H1 (cell line): Measurements from ENCODE around the gene ING5. TPM values are rescaled to one million over a fixed set of nuclear protein-coding genes. Genes with fewer than 3 reads are reported as not detected.
A peak's percentile ranks its signal among the peaks of the same experiment; 100 is the strongest.

ENCODE experiments used
- CTCF ChIA-PET: fragments of 300-600 bp; sonication (Branson Sonifier 250); formaldehyde crosslinking; loops from one replicate; lab custom pipeline; 2021; ENCODE audit not compliant: partially characterized antibody; lab: Charles Lee
- POLR2A ChIA-PET: fragments of 300-600 bp; sonication (Branson Sonifier 250); formaldehyde crosslinking; loops from one replicate; lab custom pipeline; 2021; ENCODE audit warnings: inconsistent platforms; ENCODE audit not compliant: partially characterized antibody; lab: Charles Lee
- DNase-seq, 2 experiments: peaks; one replicate each; pipeline versions ENCODE4 v3.0.0 to v3.0.0-alpha.2; 2010 to 2022; ENCODE audit warnings: low spot score in 2 of 2, low read depth in 1 of 2, mixed read lengths in 1 of 2
- FAIRE-seq: peaks from 2 replicates; lab custom pipeline; 2011; peaks lifted over from hg19 to GRCh38; lab: Jason Lieb, UNC
- H2AFZ ChIP-seq: 2 replicates; pipeline ENCODE4 v1.8.1; 2012; ENCODE audit warnings: low read length, inconsistent platforms
- H2AK5ac ChIP-seq: 2 replicates; pipeline ENCODE4 v1.6.1; 2013; ENCODE audit warnings: low read depth, low read length
- H2BK120ac ChIP-seq: replicated peaks from 2 replicates; pipeline ENCODE3; 2013; ENCODE audit warnings: low read depth, low read length, inconsistent platforms
- H2BK12ac ChIP-seq: 2 replicates; pipeline ENCODE4 v1.6.1; 2013; ENCODE audit warnings: low read depth, low read length
- H2BK15ac ChIP-seq: 2 replicates; pipeline ENCODE4 v1.6.1; 2013; ENCODE audit warnings: low read length
- H2BK20ac ChIP-seq: 2 replicates; pipeline ENCODE4 v1.6.1; 2013; ENCODE audit warnings: low read length
- H2BK5ac ChIP-seq: 2 replicates; pipeline ENCODE4 v1.6.1; 2013; ENCODE audit warnings: low read depth, low read length
- H3K14ac ChIP-seq: 2 replicates; pipeline ENCODE4 v1.6.1; 2013; ENCODE audit warnings: inconsistent platforms; ENCODE audit not compliant: insufficient read length
- H3K18ac ChIP-seq: 2 replicates; pipeline ENCODE4 v1.6.1; 2013; ENCODE audit warnings: low read length; ENCODE audit errors: extremely low read depth
- H3K23ac ChIP-seq: 2 replicates; pipeline ENCODE4 v1.6.1; 2013; ENCODE audit warnings: inconsistent platforms; ENCODE audit not compliant: insufficient read length
- H3K23me2 ChIP-seq: 2 replicates; pipeline ENCODE4 v1.6.1; 2013; ENCODE audit warnings: low read depth, low read length
- H3K27ac ChIP-seq: 2 replicates; pipeline ENCODE4 v1.6.1; 2011; ENCODE audit warnings: low read depth, low read length, inconsistent platforms
- H3K27me3 ChIP-seq, 4 experiments: replicated peaks in 1 of 4; 1 replicate in 1 of 4; 2 replicates in 3 of 4; pipeline versions ENCODE4 v1.6.1 to v1.8.1; 2011 to 2013; ENCODE audit warnings: low read length in 3 of 4, mild to moderate bottlenecking in 3 of 4, inconsistent platforms in 2 of 4, mixed read lengths in 2 of 4, moderate library complexity in 1 of 4; ENCODE audit not compliant: control insufficient read depth in 3 of 4, insufficient read depth in 3 of 4; ENCODE audit errors: extremely low read depth in 1 of 4
- H3K36me3 ChIP-seq, 4 experiments: 2 replicates each; pipeline versions ENCODE4 v1.6.1 to v1.8.1; 2011 to 2013; ENCODE audit warnings: mild to moderate bottlenecking in 4 of 4, low read length in 3 of 4, moderate library complexity in 2 of 4, control low read depth in 1 of 4, inconsistent platforms in 1 of 4; ENCODE audit not compliant: insufficient read depth in 4 of 4, control insufficient read depth in 2 of 4
- H3K4ac ChIP-seq: replicated peaks from 2 replicates; pipeline ENCODE3; 2013; ENCODE audit warnings: low read length, low read depth, mixed read lengths, inconsistent platforms; ENCODE audit not compliant: insufficient read length
- H3K4me1 ChIP-seq, 4 experiments: replicated peaks in 1 of 4; 1 replicate in 1 of 4; 2 replicates in 3 of 4; pipeline versions ENCODE4 v1.6.1 to v1.8.1; 2011 to 2013; ENCODE audit warnings: low read length in 3 of 4, inconsistent platforms in 2 of 4, mixed read lengths in 1 of 4; ENCODE audit not compliant: insufficient read depth in 4 of 4, control insufficient read depth in 3 of 4
- H3K4me2 ChIP-seq, 2 experiments: 2 replicates each; pipeline versions ENCODE4 v1.6.1 to v1.8.1; 2011 to 2013; ENCODE audit warnings: low read depth in 2 of 2, low read length in 2 of 2, control low read depth in 1 of 2, inconsistent platforms in 1 of 2, mild to moderate bottlenecking in 1 of 2; ENCODE audit not compliant: insufficient read depth in 1 of 2
- H3K4me3 ChIP-seq, 4 experiments: fragments of 200-600, 300-600 bp in 1 of 4; sonication (generic), shearing (Covaris generic), sonication (Bioruptor Twin) in 1 of 4; 2 replicates each; pipeline versions ENCODE4 v1.5.1 to v1.8.1; 2011 to 2016; ENCODE audit warnings: low read length in 4 of 4, low read depth in 3 of 4, control low read depth in 2 of 4, inconsistent platforms in 2 of 4, mild to moderate bottlenecking in 2 of 4, mixed read lengths in 1 of 4, moderate library complexity in 1 of 4; ENCODE audit not compliant: insufficient read depth in 2 of 4; ENCODE audit errors: extremely low read depth in 1 of 4
- H3K56ac ChIP-seq: replicated peaks from 2 replicates; pipeline ENCODE3; 2013; ENCODE audit warnings: low read depth, mild to moderate bottlenecking, mixed read lengths, low read length, inconsistent platforms; ENCODE audit not compliant: insufficient read length
- H3K79me1 ChIP-seq: 2 replicates; pipeline ENCODE4 v1.6.1; 2013; ENCODE audit warnings: low read depth, low read length, control low read depth
- H3K79me2 ChIP-seq, 2 experiments: 2 replicates each; pipeline versions ENCODE4 v1.6.1 to v1.8.1; 2012 to 2013; ENCODE audit warnings: low read length in 2 of 2, mild to moderate bottlenecking in 2 of 2, inconsistent platforms in 1 of 2; ENCODE audit not compliant: insufficient read depth in 2 of 2, control insufficient read depth in 1 of 2
- H3K9ac ChIP-seq, 4 experiments: replicated peaks in 1 of 4; 1 replicate in 1 of 4; 2 replicates in 3 of 4; pipeline versions ENCODE4 v1.6.1 to v1.8.1; 2011 to 2013; ENCODE audit warnings: low read depth in 3 of 4, low read length in 3 of 4, control low read depth in 2 of 4, mild to moderate bottlenecking in 2 of 4, moderate library complexity in 2 of 4, inconsistent platforms in 1 of 4; ENCODE audit errors: extremely low read depth in 1 of 4
- H3K9me3 ChIP-seq, 2 experiments: 2 replicates each; pipeline versions ENCODE4 v1.6.1 to v1.8.1; 2012 to 2013; ENCODE audit warnings: mild to moderate bottlenecking in 2 of 2, moderate library complexity in 2 of 2, control low read depth in 1 of 2, inconsistent platforms in 1 of 2, low read depth in 1 of 2, low read length in 1 of 2, mixed read lengths in 1 of 2; ENCODE audit not compliant: insufficient read depth in 2 of 2
- H4K20me1 ChIP-seq, 2 experiments: replicated peaks in 1 of 2; 2 replicates each; pipeline versions ENCODE3 to v1.8.1; 2011 to 2013; ENCODE audit warnings: inconsistent platforms in 2 of 2, low read length in 2 of 2, mild to moderate bottlenecking in 1 of 2; ENCODE audit not compliant: insufficient read depth in 2 of 2, control insufficient read depth in 1 of 2
- H4K5ac ChIP-seq: 2 replicates; pipeline ENCODE4 v1.6.1; 2013; ENCODE audit warnings: low read length, low read depth, mixed read lengths, inconsistent platforms; ENCODE audit not compliant: insufficient read length
- H4K8ac ChIP-seq: 2 replicates; pipeline ENCODE4 v1.8.0; 2013; ENCODE audit warnings: mild to moderate bottlenecking, moderate library complexity, low read length, inconsistent platforms; ENCODE audit not compliant: insufficient read depth; ENCODE audit errors: extremely low read depth
- H4K91ac ChIP-seq: replicated peaks from 2 replicates; pipeline ENCODE3; 2013; ENCODE audit warnings: low read length, mixed read lengths, inconsistent platforms; ENCODE audit not compliant: insufficient read length
- POLR2A ChIP-seq, 2 experiments: IDR thresholded peaks; 1 replicate in 1 of 2; 2 replicates in 1 of 2; pipeline ENCODE4 v1.6.1; 2011; ENCODE audit warnings: low read depth in 2 of 2, low read length in 2 of 2, mild to moderate bottlenecking in 2 of 2; ENCODE audit errors: control extremely low read depth in 1 of 2
- RNF2 ChIP-seq: fragments of 200-900, 300-1000 bp; sonication (generic); IDR thresholded peaks from 2 replicates; pipeline ENCODE4 v1.7.1; 2016; ENCODE audit warnings: borderline replicate concordance, low read depth, mild to moderate bottlenecking, antibody characterized with exemption, low read length; ENCODE audit not compliant: poor library complexity, severe bottlenecking; ENCODE audit errors: missing control alignments
- WGBS, 2 experiments: shearing (Covaris generic) in 1 of 2; methylation state at CpG; one replicate each; pipeline versions ENCODE4 v1.1.6 to v1.1.7; 2013 to 2015; ENCODE audit warnings: low lambda C conversion rate in 2 of 2, mixed read lengths in 2 of 2, inconsistent platforms in 1 of 2, low coverage in 1 of 2, missing lambda C conversion rate in 1 of 2; ENCODE audit not compliant: insufficient replicate concordance in 2 of 2, insufficient coverage in 1 of 2, insufficient read length in 1 of 2; ENCODE audit errors: extremely low coverage in 1 of 2, missing lambda C conversion rate in 1 of 2; 5-methylcytosine and 5-hydroxymethylcytosine counted together
- polyA plus RNA-seq, 7 experiments: library from polyadenylated mRNA; depleted of rRNA in 3 of 7; stranded (reverse) in 5 of 7; unstranded in 2 of 7; fragments of >200 nt in 5 of 7; fragments of 200-250 nt in 2 of 7; gene quantifications; 1 replicate in 5 of 7; 2 replicates in 1 of 7; 4 replicates in 1 of 7; pipeline versions ENCODE4 v1.2.1 to v1.2.3, GENCODE V29; 2011 to 2013; ENCODE audit warnings: missing spikeins in 2 of 7, mixed read lengths in 2 of 7
- total RNA-seq: library from RNA; stranded (reverse); fragmentation: NEBNext Ultra II Directional; extraction: Animal tissue kit (Norgen Biotek cat#: 25700); gene quantifications from 2 replicates; pipeline ENCODE4 v1.2.1, GENCODE V29; 2021

The ING5 gene
- total and polyA plus RNA-seq, 2 of the 8 experiments (the other 6 are each of a cell fraction or from before 2014, with no cell fraction given): 41.5 to 47.4 TPM

DNA sequence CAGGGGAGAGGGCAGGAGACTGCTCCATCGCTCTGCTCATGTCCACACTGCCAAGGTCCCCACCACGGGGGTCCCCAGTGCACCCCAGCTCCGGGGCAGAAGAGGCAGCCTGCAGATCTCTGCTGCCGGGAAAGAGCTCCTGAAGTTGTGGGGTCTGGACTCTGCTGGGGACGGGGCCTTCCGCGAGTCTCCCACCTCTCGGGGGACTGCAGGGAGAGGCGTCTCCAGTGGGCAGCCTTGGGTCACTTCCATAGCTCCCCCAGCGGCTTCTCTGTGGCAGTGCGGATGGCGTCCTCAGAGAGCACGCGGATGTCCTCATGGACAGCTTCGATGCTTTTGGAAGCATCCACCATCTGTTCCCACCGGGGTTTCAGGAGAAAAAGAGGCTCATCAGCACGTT lies 26.0 kb upstream of the ING5 start:
- H4K8ac ChIP-seq: 0 out of 2 replicates have a peak overlapping the region, but pooled peaks have one; percentile 68
- H2AK5ac ChIP-seq: no peak overlapping the region
- no peak overlapping the region for H2BK20ac ChIP-seq
- no peak overlapping the region for H2BK15ac ChIP-seq
- no peak overlapping the region for H4K5ac ChIP-seq
- peaks cover 5 to 19% of the 10 kb centered on the region in 2 experiments for H4K20me1 ChIP-seq
- no peaks in the 10 kb centered on the region for H3K79me2 ChIP-seq
- H3K4ac ChIP-seq: no peak overlapping the region
- H3K23me2 ChIP-seq: no peaks in the 10 kb centered on the region
- H3K14ac ChIP-seq: no peak overlapping the region
- H2BK5ac ChIP-seq: no peak overlapping the region
- no peak overlapping the region for H3K4me3 ChIP-seq
- FAIRE-seq: no peak
- peaks cover 15 to 40% (median 29%) of the 10 kb centered on the region in 4 experiments; a peak in 7 of 8 replicates for H3K36me3 ChIP-seq
- no peak overlapping the region for H2AFZ ChIP-seq
- H4K91ac ChIP-seq: no peak overlapping the region
- H3K9me3 ChIP-seq: no peaks in the 10 kb centered on the region
- no peaks in the 10 kb centered on the region for H3K4me1 ChIP-seq
- CTCF ChIA-PET: interaction anchor here (0.5 to 1.6 kb wide), 10 partner anchors 9 to 416 kb away, joined by 3 to 6 read pairs (median 4); partner anchors contain the start of gene DTYMK
- H2BK120ac ChIP-seq: no peak overlapping the region
- no peak overlapping the region for H3K27ac ChIP-seq
- H3K27me3 ChIP-seq: no peaks in the 10 kb centered on the region
- H2BK12ac ChIP-seq: no peak overlapping the region
- 89% methylated on average over 16 of the region's 17 CpGs; no CpG with 5 or more reads in 1 of the 2 experiments for WGBS, 2 experiments
- no peak overlapping the region for H3K23ac ChIP-seq
- no peak overlapping the region for H3K9ac ChIP-seq
- no peak overlapping the region for H3K18ac ChIP-seq
- H3K79me1 ChIP-seq: no peaks in the 10 kb centered on the region; the same call in 1 of the 2 replicates
- no peak for TF ChIP-seq RNF2
- 0 out of 3 replicates have a peak, but pooled peaks of 1 of the 2 experiments have one; percentile 37 for TF ChIP-seq POLR2A (IDR thresholded peaks at IDR 0.05; ENCODE audit: control extremely low read depth in 1 of 2, low read depth in 2 of 2, low read length in 2 of 2)
- no peak overlapping the region for H3K4me2 ChIP-seq
- DNase-seq: no peak
- POLR2A ChIA-PET: interaction anchor here (0.6 to 20.2 kb wide), 8 partner anchors 10 to 201 kb away, joined by 3 to 265 read pairs (median 4); partner anchors contain the start of genes DTYMK and ING5
- no peak overlapping the region for H3K56ac ChIP-seq
